NB4 (cell line): ENCODE data around the gene PRRG2.

Experiments used
- POLR2A ChIP-seq: IDR thresholded peaks from 2 replicates; pipeline ENCODE4 v1.6.1; 2011; ENCODE audit warnings: mild to moderate bottlenecking; ENCODE audit not compliant: insufficient read length; ENCODE audit errors: extremely low read depth
- TF ChIP-seq, protein P1 (sequence below): IDR thresholded peaks from one replicate; pipeline ENCODE4 v1.5.1; 2012; ENCODE audit warnings: low read depth, low read length

DNA sequence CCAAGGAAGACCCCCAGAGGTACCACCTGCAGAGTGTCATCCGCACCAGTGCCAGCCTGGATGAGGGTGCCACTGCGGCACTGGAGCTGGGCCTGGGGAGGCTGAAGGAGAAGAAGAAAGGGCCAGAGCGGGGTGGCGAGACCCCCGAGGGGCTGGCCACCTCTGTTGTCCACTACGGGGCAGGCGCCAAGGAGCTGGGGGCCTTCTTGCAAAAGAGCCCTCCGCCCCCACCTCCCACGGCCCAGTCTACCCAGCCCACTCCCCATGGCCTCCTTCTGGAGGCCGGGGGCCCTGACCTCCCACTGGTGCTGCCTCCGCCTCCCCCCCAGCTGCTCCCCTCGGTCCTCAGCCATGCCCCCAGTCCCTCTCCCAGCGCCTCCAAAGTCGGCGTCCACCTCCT is 15.3 kb downstream of the PRRG2 start:
- TF ChIP-seq, protein P1, sequence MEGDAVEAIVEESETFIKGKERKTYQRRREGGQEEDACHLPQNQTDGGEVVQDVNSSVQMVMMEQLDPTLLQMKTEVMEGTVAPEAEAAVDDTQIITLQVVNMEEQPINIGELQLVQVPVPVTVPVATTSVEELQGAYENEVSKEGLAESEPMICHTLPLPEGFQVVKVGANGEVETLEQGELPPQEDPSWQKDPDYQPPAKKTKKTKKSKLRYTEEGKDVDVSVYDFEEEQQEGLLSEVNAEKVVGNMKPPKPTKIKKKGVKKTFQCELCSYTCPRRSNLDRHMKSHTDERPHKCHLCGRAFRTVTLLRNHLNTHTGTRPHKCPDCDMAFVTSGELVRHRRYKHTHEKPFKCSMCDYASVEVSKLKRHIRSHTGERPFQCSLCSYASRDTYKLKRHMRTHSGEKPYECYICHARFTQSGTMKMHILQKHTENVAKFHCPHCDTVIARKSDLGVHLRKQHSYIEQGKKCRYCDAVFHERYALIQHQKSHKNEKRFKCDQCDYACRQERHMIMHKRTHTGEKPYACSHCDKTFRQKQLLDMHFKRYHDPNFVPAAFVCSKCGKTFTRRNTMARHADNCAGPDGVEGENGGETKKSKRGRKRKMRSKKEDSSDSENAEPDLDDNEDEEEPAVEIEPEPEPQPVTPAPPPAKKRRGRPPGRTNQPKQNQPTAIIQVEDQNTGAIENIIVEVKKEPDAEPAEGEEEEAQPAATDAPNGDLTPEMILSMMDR: no peak
- TF ChIP-seq POLR2A: no peak
